ENCODE measurements around the gene ABHD17A.

GRCh38 chr19:1836458-1837221 is 48.7 kb downstream of the ABHD17A start:
- TF ChIP-seq CTCF (IDR thresholded peaks at IDR 0.05): no peak
- TF ChIP-seq POLR2A (IDR thresholded peaks at IDR 0.05): no peak

Data from uterus (tissue), 2 donors.